ENCODE measurements around the gene NFIX.

Gene NFIX

DNA sequence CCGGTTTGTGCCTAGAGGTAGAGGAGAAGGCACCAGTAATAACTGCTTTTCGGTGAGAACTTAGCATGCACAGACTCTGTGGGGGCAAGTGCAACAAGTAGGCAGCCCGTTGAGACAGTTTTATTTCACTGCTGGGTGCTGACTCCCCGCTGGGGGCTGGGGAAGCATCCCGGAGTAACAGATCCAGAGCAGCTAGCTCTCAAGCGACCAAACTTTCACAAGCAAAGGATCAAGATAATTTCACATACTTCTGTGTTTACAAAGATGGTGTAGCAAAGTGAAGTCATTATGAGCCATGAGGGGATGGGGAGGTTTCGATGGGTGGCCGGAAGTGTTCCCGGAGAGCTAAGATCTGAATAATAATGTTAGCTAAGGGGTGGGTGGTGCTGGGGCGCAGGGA, 125.5 kb downstream of the NFIX start:
- DNase-seq (ENCODE audit: low read depth) = no peak
- TF ChIP-seq CTCF (conservative IDR thresholded peaks at IDR 0.05; ENCODE audit: low read depth, low read length) = no peak
- no peak overlapping the region for H3K4me3 ChIP-seq (ENCODE audit: low read length)

GRCh38 chr19:13121551-13122274, 126.4 kb downstream of the NFIX start:
- no peak for DNase-seq (ENCODE audit: low read depth)
- no peak for TF ChIP-seq CTCF (conservative IDR thresholded peaks at IDR 0.05; ENCODE audit: low read depth, low read length)
- H3K4me3 ChIP-seq (ENCODE audit: low read length) = no peak overlapping the region

GRCh38 chr19:13122275-13122878, 127.1 kb downstream of the NFIX start:
- no peak for DNase-seq (ENCODE audit: low read depth)
- H3K4me3 ChIP-seq (ENCODE audit: low read length) = no peak overlapping the region
- no peak for TF ChIP-seq CTCF (conservative IDR thresholded peaks at IDR 0.05; ENCODE audit: low read depth, low read length)

- no peak overlapping the region for H3K4me3 ChIP-seq (ENCODE audit: low read length)
- no peak for DNase-seq (ENCODE audit: low read depth)
- TF ChIP-seq CTCF (conservative IDR thresholded peaks at IDR 0.05; ENCODE audit: low read depth, low read length) = no peak
These were observed 128.0 kb downstream of the NFIX start for GRCh38 chr19:13122980-13123957.

DNA sequence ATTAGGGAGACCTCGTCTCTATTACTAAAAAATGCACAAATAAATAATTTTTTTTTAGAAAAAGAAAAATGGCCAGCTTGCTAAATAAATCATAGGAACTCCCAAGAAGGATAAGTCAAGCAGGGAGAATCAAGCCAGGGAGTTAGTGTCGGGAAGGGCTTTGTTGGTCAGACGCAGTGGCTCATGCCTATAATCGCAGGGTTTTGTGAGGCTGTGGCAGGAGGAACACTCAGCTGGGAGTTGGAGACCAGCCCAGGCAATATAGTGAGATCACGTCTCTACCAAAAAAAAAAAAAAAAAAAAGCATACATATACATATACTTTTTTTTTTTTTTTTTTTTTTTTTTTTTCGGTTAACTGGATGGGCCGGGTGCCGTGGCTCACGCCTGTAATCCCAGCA, 131.8 kb downstream of the NFIX start:
- DNase-seq (ENCODE audit: low read depth) = no peak
- no peak overlapping the region for H3K4me3 ChIP-seq (ENCODE audit: low read length)
- no peak for TF ChIP-seq CTCF (conservative IDR thresholded peaks at IDR 0.05; ENCODE audit: low read depth, low read length)

GRCh38 chr19:13127811-13128575, 132.7 kb downstream of the NFIX start:
- DNase-seq (ENCODE audit: low read depth) = no peak
- no peak overlapping the region for H3K4me3 ChIP-seq (ENCODE audit: low read length)
- no peak for TF ChIP-seq CTCF (conservative IDR thresholded peaks at IDR 0.05; ENCODE audit: low read depth, low read length)

Data from retinal pigment epithelial cell (primary cell).